IPS DF 4.7 (cell line): ENCODE results near the gene NUBP1.
"Not testable (repeated sequence)": the region's sequence is repeated elsewhere in the genome, so short reads cannot be mapped to it uniquely, and the experiment has no call there.

Source experiments
- DNase-seq: peaks from one replicate; pipeline ENCODE4 v3.0.0-alpha.2; 2013; ENCODE audit warnings: low spot score; ENCODE audit errors: extremely low read depth

The NUBP1 gene

DNA sequence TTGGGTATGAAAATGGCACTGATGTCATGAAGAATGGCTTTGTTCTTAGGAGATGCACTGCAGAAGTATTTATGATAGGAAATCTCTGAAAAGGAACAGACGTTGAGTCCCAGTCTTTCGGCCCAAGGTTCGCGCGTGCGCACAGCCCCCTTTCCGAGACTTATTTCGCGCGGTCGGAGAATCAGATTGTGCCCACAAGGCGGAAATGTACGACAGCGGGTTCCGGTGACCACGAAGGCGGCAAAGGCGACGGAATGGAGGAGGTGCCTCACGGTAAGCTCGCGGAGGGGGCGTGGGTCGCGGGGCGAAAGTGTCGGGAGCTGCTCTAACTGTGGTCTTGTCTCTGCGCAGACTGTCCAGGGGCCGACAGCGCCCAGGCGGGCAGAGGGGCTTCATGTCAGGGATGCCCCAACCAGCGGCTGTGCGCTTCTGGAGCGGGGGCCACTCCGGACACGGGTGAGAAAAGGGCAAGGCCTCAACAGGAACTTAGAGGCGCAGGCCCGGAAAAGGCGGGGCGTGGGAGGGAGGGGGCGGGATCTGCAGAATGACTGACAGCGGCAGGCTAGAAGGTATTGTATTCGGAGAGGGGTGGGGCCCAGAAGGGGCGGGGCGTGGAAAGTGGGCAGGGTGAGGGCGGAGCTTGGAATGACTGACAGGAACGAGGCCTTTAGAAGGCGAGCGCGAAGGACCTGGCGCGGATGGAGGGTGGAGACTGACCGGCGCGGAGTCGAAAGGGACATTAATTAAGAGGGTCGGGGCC lies at the start of gene NUBP1:
TSS of gene NUBP1 (plus strand) at position 233 of the 760 bp plus-strand sequence. CDS start at position 255, 22 bp downstream.
- DNase-seq, result peak; percentile 60

GRCh38 chr16:10693889-10694288 lies 49.8 kb upstream of the NUBP1 start:
- no peak for DNase-seq

GRCh38 chr16:10694306-10694705 lies 49.3 kb upstream of the NUBP1 start:
- DNase-seq, result no peak

DNA sequence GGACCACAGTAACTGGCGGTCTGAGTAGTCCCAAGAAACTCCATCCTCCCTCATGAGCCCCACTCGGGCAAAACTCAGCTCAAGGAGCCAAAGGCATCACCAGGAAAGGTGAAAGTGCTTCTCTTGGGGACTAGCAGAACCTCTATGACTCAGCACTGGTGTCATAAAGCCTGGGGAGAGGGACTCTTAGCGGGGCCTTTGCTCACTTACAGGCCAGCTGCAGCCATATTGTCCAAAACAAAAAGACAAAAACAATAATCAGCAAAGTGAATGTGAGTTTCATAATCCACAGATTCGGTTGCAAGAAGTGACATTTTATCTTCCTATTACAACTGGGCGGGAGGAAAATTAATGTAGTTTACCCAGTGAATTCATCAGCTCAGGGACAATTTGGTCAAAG lies 48.8 kb upstream of the NUBP1 start, which contains the start of gene TEKT5:
TSS of gene TEKT5 (minus strand) at position 101 of the 400 bp plus-strand sequence. CDS start at position 44, 57 bp downstream.
- no peak for DNase-seq

- DNase-seq, result no peak
Measured at GRCh38 chr16:10699756-10700155, 43.9 kb upstream of the NUBP1 start.

GRCh38 chr16:10708969-10709368 lies 34.7 kb upstream of the NUBP1 start:
- no peak for DNase-seq

DNA sequence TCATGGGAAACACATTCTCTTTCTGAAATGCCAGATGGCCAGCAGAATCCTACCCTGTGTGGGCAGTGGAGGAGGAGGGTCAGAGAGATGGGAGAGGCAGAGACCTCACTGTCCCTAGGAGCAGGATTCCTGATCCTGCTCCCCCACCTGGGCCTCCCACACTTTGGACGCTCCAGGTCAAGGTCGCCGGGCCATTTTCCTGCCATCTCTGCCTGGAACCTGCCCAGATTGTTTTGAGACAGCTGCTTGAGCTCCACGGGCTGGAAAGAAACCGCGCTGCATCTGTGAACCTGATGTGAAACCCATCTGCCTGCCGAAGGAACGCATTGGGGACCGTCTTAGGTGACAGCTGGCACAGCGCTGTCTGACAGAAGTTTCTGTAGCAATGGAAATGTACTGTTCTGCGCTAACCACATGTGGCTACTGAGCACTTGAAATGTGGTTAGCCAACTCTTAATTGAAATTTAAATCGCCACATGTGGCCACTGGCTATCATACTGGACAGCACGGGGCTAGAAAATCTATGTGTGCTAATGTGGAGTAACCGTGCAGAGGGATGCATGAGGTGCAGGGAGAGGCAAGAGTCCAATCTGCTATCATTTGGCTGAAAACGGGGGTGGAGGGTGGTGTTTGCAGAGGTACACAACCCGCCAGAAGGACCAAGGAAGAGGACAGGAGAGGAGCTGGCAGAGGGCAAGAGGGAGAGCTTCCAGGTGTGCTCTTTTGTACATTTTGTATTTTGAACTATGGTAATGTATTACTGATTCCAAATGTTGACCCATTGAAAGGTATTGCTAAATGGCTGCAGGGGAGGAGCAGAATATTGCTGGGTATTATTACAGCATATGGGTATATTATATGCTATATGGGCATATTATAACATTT lies 15.4 kb upstream of the NUBP1 start:
- no peak for DNase-seq

DNA sequence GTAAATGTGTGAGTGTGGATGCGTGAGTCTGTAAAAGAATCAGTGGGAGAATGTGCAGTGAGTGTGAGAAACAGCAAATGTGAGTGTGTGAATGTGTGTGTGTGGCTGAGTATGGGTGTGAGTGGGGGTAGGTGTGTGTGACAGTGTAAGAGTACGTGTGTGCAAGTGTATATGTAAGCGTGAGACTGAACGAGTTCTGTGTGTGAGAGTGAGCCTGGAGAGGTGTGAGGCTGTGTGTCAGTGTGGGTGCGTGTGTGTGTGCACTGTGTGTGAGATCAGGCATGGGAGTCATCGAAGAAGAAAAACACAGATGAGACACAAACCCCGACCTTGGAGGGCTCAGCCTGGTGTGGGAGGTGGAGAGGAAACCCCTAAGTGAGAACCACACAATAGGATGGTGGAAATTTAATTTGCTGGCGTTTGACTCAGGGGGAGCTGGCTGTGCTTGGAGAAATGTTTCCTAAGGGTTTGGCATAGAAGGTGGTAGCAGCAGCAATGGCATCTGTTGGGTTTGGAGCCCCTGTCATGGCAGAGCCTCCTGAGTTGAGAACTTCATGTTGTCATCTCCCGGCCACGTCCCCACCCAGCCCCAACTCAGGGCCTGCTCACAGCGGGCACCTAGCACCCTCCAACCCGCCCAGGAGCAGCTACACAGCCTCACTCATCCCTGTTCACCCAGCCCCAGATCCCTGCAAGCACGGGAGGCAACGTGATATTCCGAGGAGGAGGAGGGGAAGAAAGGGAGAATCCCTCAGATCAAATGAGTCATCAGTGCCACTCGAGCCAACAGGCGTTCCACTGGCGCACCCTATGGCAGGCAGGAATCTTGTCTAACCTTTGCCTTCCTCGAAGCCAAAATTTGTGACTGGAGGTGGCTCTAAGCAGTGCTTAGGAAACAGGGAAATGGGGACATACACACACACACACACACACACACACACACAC lies 14.3 kb upstream of the NUBP1 start:
- no peak for DNase-seq

- DNase-seq, result no peak
Measured at GRCh38 chr16:10731790-10732189, 11.9 kb upstream of the NUBP1 start.

DNA sequence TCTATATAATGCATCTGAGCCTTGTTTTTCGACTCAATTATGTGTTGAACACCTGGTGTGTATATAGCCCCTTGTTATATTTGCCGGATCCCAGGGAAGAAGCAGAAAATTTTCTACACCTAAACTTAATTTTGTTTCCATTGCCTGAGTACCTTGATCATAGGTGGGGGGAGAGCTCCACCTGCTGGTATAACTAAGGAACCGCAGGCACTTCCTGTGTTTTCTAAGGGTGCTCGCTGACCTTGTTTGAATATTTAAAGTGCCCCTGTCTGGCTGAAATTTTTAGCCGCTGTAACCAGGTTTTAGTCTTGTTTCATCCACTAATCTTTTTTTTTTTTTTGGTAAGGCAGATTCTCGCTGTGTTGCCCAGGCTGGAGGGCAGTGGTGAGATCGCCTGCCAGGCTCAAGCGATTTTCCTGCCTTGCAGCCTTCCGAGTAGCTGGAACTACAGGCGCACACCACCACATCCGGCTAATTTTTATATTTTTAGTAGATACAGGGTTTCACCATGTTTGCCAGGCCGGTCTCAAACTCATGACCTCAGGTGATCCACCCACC lies 6.5 kb upstream of the NUBP1 start:
- DNase-seq, result peak; percentile 36

GRCh38 chr16:10738231-10739077 lies 5.2 kb upstream of the NUBP1 start:
- no peak for DNase-seq

DNA sequence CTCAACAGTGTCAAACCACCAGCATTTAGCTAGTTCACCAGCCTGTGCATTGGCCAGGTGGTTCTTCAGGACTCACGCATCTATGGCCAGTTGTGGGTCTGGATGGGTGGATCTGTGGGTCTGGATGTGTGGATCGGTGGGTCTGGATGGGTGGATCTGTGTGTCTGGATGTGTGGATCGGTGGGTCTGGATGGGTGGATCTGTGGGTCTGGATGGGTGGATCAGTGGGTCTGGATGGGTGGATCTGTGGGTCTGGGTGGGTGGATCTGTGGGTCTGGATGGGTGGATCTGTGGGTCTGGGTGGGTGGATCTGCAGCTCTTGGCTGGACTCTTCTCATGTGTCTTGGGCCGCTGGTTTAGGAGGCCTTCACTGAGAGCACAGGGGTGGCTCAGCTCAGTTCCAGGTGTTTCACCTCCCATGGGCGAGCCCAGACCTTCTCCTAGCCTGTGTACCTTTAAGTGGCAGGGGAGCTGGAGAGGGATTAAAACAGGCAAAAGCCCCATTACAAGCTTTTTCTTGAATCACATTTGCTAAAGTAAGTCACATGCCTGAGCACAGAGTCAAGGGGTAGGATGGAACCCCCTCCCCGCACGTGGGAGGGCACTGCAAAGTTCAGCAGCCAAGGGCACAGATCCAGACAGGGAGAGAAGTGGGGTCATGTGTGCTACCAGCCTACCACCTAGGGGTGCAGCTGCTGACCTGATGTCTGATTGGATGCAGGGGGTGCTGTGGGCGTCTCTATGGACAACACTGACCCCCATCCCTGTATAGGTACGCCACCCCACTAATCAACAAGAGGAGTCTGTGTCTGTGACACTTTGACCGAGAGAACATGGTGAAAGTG lies 3.4 kb upstream of the NUBP1 start:
- DNase-seq, result no peak

- no peak for DNase-seq
Measured at GRCh38 chr16:10740845-10741208, 2.8 kb upstream of the NUBP1 start.

GRCh38 chr16:10741249-10741648 lies 2.4 kb upstream of the NUBP1 start:
- DNase-seq, result not testable (repeated sequence)

GRCh38 chr16:10741844-10742243 lies 1.8 kb upstream of the NUBP1 start:
- no peak for DNase-seq

GRCh38 chr16:10743227-10743609 lies 424 bp upstream of the NUBP1 start:
- no peak for DNase-seq

DNA sequence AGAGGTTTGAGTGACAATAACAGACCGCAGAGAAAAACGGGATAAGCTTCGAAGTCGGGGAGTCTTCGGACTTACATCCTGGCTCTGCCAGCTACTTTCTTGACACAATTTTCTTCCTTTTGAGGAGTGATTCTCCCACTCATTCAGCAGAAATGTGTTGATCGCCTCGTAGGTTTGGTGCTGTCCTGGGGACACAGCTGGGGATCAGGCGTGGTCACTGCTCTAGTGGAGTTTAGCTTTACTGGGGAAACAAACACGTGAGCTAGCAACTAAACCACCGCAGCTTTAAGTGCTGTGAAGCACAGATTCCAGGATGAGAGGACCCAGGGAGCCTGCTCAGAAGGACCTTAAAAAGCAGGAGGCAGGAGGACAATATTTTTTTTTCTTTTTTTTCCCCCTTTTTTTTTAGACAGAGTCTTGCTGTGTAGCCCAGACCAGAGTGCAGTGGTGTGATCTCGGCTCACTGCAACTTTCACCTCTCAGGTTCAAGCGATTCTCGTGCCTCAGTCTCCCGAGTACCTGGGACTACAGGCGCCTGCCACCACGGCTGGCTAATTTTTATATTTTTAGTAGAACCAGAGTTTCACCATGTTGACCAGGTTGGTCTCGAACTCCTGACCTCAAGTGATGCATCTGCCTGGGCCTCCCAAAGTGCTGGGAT lies 858 bp downstream of the NUBP1 start:
- no peak for DNase-seq

- no peak for DNase-seq
Measured at GRCh38 chr16:10745841-10746240, 2.2 kb downstream of the NUBP1 start.

GRCh38 chr16:10750793-10751192 lies 7.2 kb downstream of the NUBP1 start:
- no peak for DNase-seq
